Measurements from ENCODE around the gene NTMT2.

The NTMT2 gene

GRCh38 chr1:170198584-170198983 is 52.8 kb downstream of the NTMT2 start (continued):
- TF ChIP-seq ZNF645 (tag by site-specific recombination; IDR thresholded peaks at IDR 0.05): no peak
- TF ChIP-seq ZNF623 (tag by site-specific recombination; IDR thresholded peaks at IDR 0.05): no peak
- TF ChIP-seq ZBTB48 (tag by site-specific recombination; IDR thresholded peaks at IDR 0.05): no peak
- TF ChIP-seq PATZ1 (tag by site-specific recombination; IDR thresholded peaks at IDR 0.05): no peak

GRCh38 chr1:170200161-170200560 is 54.4 kb downstream of the NTMT2 start:
- ChIA-PET CTCF (interaction anchor here (0.7 kb wide), 1 partner anchor 10 kb away, joined by 3 read pairs; no protein-coding TSS in a partner anchor), POLR2A (no interaction called here)
- H3K27ac ChIP-seq (ENCODE audit: extremely low read depth, low read depth, low read length): no peak overlapping the region
- H3K36me3 ChIP-seq (ENCODE audit: control insufficient read depth in 2 of 2, insufficient read depth in 1 of 2, low read length in 2 of 2): no peaks in the 10 kb centered on the region
- H3K9me3 ChIP-seq (ENCODE audit: control insufficient read depth, insufficient read depth, low read depth, low read length): no peaks in the 10 kb centered on the region
- TF ChIP-seq ZNF37A (tag by site-specific recombination; IDR thresholded peaks at IDR 0.05) (no peak), ZNF501 (tag by site-specific recombination; IDR thresholded peaks at IDR 0.05) (no peak), ZNF670 (tag by site-specific recombination; IDR thresholded peaks at IDR 0.05; ENCODE audit: low read depth) (no peak), ZNF416 (tag by site-specific recombination; IDR thresholded peaks at IDR 0.05) (no peak), ZNF548 (tag by site-specific recombination; IDR thresholded peaks at IDR 0.05) (no peak), ZNF561 (tag by site-specific recombination; IDR thresholded peaks at IDR 0.05; ENCODE audit: borderline replicate concordance) (no peak), ZNF362 (tag by site-specific recombination; IDR thresholded peaks at IDR 0.05) (no peak), ZNF112 (tag by site-specific recombination; IDR thresholded peaks at IDR 0.05) (no peak), ZNF610 (tag by site-specific recombination; IDR thresholded peaks at IDR 0.05; ENCODE audit: borderline replicate concordance) (no peak), ZNF132 (tag by site-specific recombination; IDR thresholded peaks at IDR 0.05; ENCODE audit: borderline replicate concordance) (no peak), ZSCAN30 (tag by site-specific recombination; IDR thresholded peaks at IDR 0.05) (no peak), ZNF133 (tag by site-specific recombination; IDR thresholded peaks at IDR 0.05) (no peak), HOXA7 (CRISPR knock-in tag; IDR thresholded peaks at IDR 0.05; ENCODE audit: borderline replicate concordance) (no peak), ZNF596 (tag by site-specific recombination; IDR thresholded peaks at IDR 0.05) (no peak), ZNF121 (tag by site-specific recombination; IDR thresholded peaks at IDR 0.05) (no peak), HIC1 (tag by site-specific recombination; IDR thresholded peaks at IDR 0.05) (no peak), ZNF624 (tag by site-specific recombination; IDR thresholded peaks at IDR 0.05) (no peak), REPIN1 (tag by site-specific recombination; IDR thresholded peaks at IDR 0.05; ENCODE audit: low read depth) (no peak), PRDM10 (tag by site-specific recombination; IDR thresholded peaks at IDR 0.05) (no peak)
- no peaks in the 10 kb centered on the region for H3K4me1 ChIP-seq (ENCODE audit: control insufficient read depth, insufficient read depth, low read length)
- no peak overlapping the region for H3K4me3 ChIP-seq (ENCODE audit: low read depth, low read length)
